Left forelimb (tissue), 1 donor: Measurements from ENCODE around the gene PLCB4.

Experiments used
- DNase-seq: peaks from one replicate; pipeline ENCODE4 v3.0.0-alpha.2; 2018; ENCODE audit warnings: low spot score

PLCB4 gene

GRCh38 chr20:9103955-9104354, 35.1 kb downstream of the PLCB4 start:
- DNase-seq: no peak

GRCh38 chr20:9108260-9108659, 39.4 kb downstream of the PLCB4 start:
- DNase-seq: no peak

DNA sequence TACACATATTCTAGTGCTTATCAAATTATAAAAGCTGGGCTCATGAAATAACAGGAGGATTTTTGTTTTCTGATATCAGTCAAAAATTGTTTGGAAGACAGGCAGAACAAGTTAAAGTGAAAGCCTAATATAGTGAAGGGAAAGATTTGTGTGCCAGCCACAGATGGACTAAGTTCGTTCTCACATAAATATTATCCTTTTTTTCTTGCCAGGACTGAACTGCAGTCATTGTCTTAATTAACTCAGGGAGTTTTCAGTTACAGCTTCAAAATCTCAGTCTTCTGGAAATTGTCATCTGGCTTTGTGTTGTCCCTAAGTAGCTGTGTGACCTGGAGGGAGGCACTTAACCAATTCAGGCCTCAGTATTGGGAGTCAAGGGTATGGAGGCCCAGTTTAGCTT, 40.7 kb downstream of the PLCB4 start:
- DNase-seq: no peak

DNA sequence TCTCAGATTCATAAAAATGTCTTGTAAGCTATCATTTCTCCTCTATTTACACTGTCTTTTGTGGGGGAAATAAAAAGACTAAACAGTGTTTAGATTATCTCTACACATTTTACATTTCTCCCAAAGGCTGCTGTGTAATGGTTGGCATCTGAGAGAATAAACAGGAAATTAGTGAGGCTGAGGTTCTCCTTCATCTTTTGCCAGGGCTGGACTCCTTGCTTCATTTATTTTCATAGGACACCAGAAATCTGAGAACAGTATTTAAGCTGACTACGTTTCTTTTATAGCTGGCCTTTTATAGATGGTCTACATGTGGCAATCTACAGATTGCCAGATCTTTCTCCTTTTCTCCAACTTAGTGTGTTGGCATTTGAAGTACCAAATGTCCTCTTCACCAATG, 41.5 kb downstream of the PLCB4 start:
- DNase-seq: no peak

DNA sequence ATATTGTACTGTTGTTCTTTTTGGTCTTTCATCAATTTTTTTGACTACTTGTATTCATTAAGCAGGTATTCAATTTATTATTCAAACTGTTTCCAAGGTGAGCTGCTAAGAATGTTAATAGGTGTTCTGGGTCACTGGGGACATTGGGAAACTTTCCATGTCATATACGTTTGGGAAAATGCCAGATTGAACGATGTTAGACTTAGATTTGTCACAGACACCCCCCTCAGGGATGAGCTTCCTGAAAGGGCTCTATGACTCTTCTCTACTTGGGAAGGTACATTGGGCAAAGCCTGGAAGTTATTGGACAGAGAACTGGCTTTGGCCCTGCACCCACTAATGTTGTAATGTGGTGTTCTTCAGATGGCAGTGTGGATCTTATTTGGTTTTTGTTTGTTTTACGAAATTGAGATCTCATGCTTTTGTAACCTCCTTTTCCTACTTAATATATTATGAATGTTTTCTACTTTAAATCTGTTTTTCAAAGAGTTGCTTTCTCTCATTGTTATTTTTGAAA, 42.1 kb downstream of the PLCB4 start:
- DNase-seq: no peak

DNA sequence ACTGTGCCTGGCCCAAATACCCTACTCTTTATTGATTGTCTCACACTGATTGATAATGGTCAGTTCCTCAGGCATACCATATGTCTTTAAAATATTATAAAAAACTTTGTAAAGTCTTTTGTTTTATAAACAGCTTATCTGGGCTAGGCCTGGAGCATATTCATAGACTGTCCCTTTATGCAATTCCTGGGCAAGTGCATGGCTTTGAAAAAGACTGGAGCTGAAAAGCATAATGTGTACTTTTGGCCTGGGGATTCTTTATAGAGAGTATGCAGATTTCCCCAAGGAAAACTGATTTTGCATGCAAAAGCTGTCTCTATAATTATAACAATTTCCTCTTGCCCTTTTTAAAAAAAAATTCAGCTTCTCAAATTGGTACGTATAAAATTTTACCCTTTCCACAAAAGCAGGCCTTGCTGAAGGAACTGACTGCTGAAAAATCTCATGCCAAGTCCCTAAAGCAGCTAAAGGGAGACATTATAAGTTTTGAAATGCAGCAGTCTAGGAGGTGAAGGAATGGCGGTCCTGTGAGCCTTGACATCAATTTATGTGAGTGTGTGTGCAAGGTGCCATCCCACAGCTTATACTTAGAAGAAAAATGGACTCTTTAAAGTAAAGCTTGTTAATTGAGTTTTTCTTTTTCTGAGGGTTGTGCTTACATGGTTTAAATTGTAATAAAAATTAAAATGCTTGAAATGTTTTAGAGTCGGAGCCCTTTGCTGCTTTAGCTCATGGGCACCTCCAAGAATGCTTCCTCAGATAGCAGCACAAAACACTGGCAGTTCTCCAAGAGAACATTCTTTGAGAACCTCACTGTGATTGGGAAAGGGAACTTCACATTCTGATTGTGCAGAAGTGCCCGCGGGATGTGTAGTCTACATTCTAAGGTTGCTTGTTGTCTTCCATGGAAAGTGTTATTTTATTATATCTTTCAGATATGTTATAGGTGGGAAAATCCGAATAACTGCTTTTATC, 43.9 kb downstream of the PLCB4 start:
- no peak for DNase-seq

- no peak for DNase-seq
Measured at GRCh38 chr20:9114709-9115108, 45.8 kb downstream of the PLCB4 start.

DNA sequence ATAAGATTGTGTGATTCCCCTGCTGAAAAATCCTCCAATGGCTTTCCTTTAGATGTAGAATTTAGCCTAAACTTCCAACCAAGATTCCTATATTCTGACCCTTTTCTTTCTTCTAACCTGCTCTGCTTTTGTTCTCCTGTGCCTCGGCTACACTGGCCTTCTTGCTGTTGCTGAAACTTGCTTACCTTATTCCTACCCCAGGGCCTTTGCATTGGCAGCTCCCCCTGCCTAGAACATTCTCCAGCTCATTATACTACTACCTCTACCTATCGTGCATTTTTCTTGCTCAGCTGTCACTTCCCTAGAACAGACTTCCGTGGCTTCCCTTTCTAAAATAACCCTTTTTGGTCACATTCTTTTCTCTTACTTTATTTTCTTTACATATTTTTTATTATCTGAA, 48.7 kb downstream of the PLCB4 start:
- DNase-seq: no peak

DNA sequence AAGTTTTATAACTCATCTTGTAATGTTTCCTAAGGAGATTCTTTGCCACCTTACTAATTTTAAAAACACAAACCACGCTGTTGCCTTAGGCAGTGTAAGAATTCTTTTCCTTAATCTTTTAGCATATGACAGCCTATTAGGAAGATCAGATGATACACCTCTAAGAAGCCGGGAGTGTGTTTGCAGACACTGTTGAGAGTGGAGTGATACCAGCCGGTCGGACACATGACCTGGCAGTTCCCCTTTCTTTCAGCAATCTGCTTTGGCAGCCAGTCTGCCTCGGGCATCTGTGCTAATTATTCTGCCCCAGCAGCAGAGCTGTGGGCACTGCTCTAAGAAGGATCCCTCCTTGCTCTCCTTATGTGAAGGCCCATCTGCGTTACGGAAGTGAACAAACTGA, 50.9 kb downstream of the PLCB4 start:
- no peak for DNase-seq

- no peak for DNase-seq
Measured at GRCh38 chr20:9121211-9121610, 52.3 kb downstream of the PLCB4 start.

DNA sequence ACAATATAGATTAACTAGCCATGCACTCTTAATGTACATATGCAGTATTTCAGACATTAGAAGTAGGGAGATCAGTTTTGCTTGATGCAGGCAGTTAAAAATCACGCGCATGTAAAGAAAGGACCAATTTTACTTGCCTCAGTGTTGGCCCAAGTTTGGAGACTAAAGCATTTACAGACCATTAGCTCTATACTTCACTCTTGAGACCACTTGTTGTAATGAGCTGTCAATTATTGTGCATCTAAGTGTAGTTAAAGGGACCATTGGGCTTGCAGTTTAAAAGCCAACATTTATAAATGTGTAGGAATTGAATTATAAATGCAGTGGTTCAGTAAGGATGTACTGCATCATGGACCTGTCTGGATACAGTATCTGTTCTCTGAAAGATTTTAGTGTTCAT, 53.7 kb downstream of the PLCB4 start:
- no peak for DNase-seq

DNA sequence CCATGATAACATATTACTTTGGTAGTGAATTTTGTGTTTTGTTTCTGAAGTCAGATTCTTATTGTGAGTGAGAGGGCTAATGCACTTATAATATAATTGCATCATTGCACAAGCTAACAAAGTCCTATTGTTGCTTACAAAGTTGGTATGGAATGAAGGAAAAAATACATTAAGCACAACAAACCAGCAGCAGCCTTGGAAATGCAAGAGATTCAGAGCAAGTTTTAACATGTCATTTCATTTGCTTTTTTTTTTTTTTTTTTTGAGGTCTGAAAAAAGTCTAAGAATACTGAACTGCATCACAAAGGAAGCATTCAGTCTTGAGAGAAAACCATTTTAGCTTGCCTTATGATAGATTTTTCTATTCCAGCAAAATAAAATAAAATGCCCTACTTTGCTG, 57.6 kb downstream of the PLCB4 start:
- no peak for DNase-seq

DNA sequence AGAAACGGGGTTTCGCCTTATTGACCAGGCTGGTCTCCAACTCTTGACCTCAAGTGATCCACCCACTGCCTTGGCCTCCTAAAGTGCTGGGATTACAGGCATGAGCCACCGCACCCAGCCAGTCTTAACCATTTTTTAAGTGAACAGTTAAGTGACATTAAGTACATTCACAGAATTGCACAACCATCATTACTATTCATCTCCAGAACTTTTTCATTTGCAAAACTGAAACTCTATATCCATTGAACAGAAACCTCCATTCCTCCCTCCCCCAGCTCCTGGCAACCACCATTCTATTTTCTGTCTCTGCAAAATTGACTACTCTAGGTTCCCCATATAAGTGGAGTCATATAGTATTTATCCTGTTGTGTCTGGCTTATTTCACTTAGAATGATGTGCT, 59.7 kb downstream of the PLCB4 start:
- DNase-seq: no peak

DNA sequence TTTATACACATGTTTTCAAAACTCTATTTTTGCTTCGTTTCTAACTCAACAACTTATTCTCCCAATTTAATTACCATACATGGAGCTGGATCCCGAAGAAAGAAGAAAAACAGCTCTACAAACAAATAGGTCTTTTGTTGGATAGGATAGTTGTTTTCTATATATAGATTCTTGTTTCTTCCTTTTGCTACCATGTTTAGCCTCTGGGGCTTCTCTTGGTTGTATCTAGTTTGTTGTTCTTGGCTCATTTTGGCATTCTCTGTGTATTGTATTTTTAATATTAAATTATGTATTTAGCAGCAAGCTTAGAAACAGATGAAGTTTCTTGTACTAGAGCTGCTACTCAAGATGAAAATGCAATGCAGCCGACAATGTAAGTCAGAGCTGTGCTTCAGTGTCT, 60.9 kb downstream of the PLCB4 start:
- no peak for DNase-seq

GRCh38 chr20:9130521-9130920, 61.6 kb downstream of the PLCB4 start:
- DNase-seq: no peak

GRCh38 chr20:9131841-9132240, 63.0 kb downstream of the PLCB4 start:
- no peak for DNase-seq

DNA sequence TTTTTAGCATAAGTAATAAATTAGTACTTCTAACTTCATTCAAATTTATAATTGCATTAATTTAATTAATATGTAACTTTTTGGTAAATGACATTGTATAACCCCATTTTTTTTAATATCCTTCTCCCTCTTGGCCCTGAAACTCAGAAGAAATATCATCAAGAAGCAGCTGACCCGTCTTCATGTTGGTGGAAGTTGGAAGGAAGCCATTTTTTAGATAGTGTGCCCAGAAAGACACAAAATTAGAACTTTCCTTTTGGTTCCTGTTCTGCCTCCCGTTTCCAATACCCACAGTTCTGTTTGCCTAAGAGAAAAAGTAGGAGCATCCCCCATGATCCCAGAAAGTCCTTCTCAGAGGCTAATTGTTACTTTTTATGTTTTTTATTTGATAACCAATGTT, 65.5 kb downstream of the PLCB4 start:
- no peak for DNase-seq

- no peak for DNase-seq
Measured at GRCh38 chr20:9136114-9136513, 67.2 kb downstream of the PLCB4 start.

- DNase-seq: no peak
Measured at GRCh38 chr20:9137001-9137400, 68.1 kb downstream of the PLCB4 start.

DNA sequence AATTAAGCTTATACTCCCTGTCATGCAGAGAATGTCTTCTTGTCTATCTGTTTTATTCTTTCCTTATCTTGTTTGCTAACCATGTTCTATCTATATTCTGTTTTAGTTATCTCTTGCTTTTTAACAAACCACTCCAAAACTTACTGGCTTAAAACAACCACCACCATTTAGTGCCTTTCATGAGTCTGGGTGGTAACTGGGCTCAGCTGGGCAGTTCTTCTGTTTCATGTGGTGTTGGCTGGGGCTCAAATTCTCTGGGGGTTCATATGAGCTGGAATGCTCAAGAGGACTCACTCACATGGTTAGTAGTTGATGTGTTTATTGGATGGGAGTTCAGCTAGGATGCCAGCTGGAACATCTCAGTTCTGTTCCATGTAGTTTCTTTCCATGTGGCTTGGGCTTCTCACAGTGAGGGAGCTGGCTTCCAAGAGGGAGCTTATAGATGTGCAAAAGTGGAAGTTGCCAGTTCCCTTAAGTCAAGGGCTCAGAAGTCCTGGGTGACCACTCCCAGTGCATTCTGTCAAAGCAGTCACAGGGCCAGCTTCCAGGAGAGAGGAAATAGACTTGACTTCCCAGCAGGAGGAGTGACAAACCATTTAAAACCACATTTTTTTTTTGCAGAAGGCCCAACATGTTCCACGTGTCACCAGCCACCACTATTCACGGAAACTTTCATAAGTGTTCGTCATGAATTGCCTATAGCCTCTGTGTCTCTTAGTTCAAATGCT, 70.4 kb downstream of the PLCB4 start:
- DNase-seq: no peak

DNA sequence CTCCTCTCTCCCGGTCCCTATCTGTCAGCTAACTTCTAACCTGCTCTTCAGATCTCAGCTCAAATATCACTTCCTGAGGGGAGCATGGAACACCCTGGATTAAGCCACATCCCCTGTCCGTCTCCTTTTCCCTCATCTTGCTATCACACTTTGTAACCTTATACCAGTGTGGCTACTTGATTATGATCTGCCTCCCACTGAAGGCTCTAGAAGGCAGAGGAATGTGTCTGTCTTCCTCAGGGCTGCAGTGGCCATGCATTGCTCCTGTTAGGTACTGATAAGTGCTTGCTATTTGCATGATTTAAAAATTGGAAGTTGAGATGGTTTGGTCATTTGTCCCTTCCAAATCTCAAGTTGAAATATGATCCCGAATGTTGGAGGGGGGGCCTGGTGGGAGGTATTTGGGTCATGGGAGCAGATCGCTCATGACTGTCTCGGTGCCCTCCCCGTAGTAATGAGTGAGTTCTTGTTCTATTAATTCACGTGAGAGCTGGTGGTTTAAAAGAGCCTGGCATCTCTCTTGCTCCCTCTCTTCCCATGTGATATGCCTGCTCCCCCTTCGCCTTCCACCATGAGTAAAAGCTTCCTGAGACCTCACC, 71.4 kb downstream of the PLCB4 start:
- no peak for DNase-seq

GRCh38 chr20:9141070-9141469, 72.2 kb downstream of the PLCB4 start:
- DNase-seq: no peak

- DNase-seq: no peak
Measured at GRCh38 chr20:9141921-9142320, 73.0 kb downstream of the PLCB4 start.
